HEK293T (cell line): ENCODE measurements around the gene PPP1CA.

ENCODE experiments used
- FOXA1 ChIP-seq: fragments of 450-650 bp; IDR thresholded peaks from 2 replicates; pipeline ENCODE4 v1.6.1; 2016; ENCODE audit warnings: mild to moderate bottlenecking
- FOXK2 ChIP-seq: fragments of 450-650 bp; IDR thresholded peaks from 2 replicates; pipeline ENCODE4 v1.6.1; 2016; ENCODE audit warnings: mild to moderate bottlenecking
- LEF1 ChIP-seq: fragments of 450-650 bp; IDR thresholded peaks from 2 replicates; pipeline ENCODE4 v1.6.1; 2017; ENCODE audit warnings: mild to moderate bottlenecking, borderline replicate concordance
- PKNOX1 ChIP-seq: fragments of 450-650 bp; IDR thresholded peaks from 2 replicates; pipeline ENCODE4 v1.6.1; 2016
- SP1 ChIP-seq: fragments of 450-650 bp; IDR thresholded peaks from 2 replicates; pipeline ENCODE4 v1.6.1; 2017
- SUZ12 ChIP-seq: fragments of 450-650 bp; IDR thresholded peaks from 2 replicates; pipeline ENCODE4 v1.6.1; 2016; ENCODE audit warnings: mild to moderate bottlenecking

- TF ChIP-seq FOXK2 (no peak), FOXA1 (no peak), SUZ12 (no peak), SP1 (no peak), LEF1 (no peak), PKNOX1 (no peak)
These were observed 37.9 kb upstream of the PPP1CA start for GRCh38 chr11:67439321-67440228.
